Gastroesophageal sphincter (tissue), 4 donors: ENCODE data around the gene SOX10. TPM values are rescaled to one million over a fixed set of nuclear protein-coding genes. Genes with fewer than 3 reads are reported as not detected.
A peak's percentile ranks its signal among the peaks of the same experiment; 100 is the strongest.

Experiments used
- ATAC-seq: fragments of 150-250 bp; one replicate; pipeline ENCODE4 v1.9.1; 2016; ENCODE audit warnings: mild to moderate bottlenecking, moderate library complexity
- H3K27ac ChIP-seq, 4 donors: fragments of 200-600 bp; sonication (generic) in 3 of 4; 1 replicate in 3 of 4; 2 replicates in 1 of 4; pipeline ENCODE4 v1.5.1; 2016 to 2019
- H3K27me3 ChIP-seq: fragments of 200-600 bp; sonication (generic); one replicate; pipeline ENCODE4 v1.5.1; 2019
- H3K36me3 ChIP-seq, 2 donors: fragments of 200-600 bp; sonication (generic); one replicate each; pipeline ENCODE4 v1.5.1; 2019; ENCODE audit warnings: control low read depth in 1 of 2
- H3K4me1 ChIP-seq, 3 donors: fragments of 200-600 bp; sonication (generic); 1 replicate in 2 of 3; 2 replicates in 1 of 3; pipeline ENCODE4 v1.5.1; 2016 to 2019; ENCODE audit warnings: control low read depth in 2 of 3
- H3K4me3 ChIP-seq, 2 donors: fragments of 200-600 bp; sonication (generic); one replicate each; pipeline ENCODE4 v1.5.1; 2019; ENCODE audit warnings: mild to moderate bottlenecking in 1 of 2, moderate library complexity in 1 of 2
- H3K9me3 ChIP-seq, 3 donors: fragments of 200-600 bp; sonication (generic); one replicate each; pipeline ENCODE4 v1.5.1; 2017 to 2019; ENCODE audit warnings: control low read depth in 2 of 3
- CTCF ChIP-seq, 4 experiments: fragments of 200-600 bp in 2 of 4; fragments of 450-650 bp in 2 of 4; sonication (generic) in 1 of 4; IDR thresholded peaks; one replicate each; pipeline ENCODE4 v1.5.1; 2017 to 2019; ENCODE audit warnings: antibody characterized with exemption in 4 of 4, mild to moderate bottlenecking in 2 of 4, moderate library complexity in 2 of 4
- EP300 ChIP-seq: sonication (generic); formaldehyde crosslinking; IDR thresholded peaks from one replicate; pipeline ENCODE4 v1.6.1; 2017; ENCODE audit warnings: antibody characterized with exemption, mild to moderate bottlenecking
- POLR2A ChIP-seq, 2 donors: fragments of 450-650 bp; IDR thresholded peaks; one replicate each; pipeline ENCODE4 v1.6.1; 2017; ENCODE audit warnings: antibody characterized with exemption in 2 of 2, mild to moderate bottlenecking in 2 of 2, moderate library complexity in 1 of 2
- POLR2AphosphoS5 ChIP-seq: sonication (generic); formaldehyde crosslinking; IDR thresholded peaks from one replicate; pipeline ENCODE4 v1.6.1; 2017; ENCODE audit warnings: antibody characterized with exemption
- WGBS, 2 donors: methylation state at CpG; one replicate each; pipeline ENCODE4 v1.1.5; 2018; ENCODE audit warnings: low coverage in 1 of 2; 5-methylcytosine and 5-hydroxymethylcytosine counted together
- total RNA-seq, 4 donors: library from RNA; depleted of rRNA; stranded (reverse); fragments of >200 nt; gene quantifications; one replicate each; pipeline ENCODE4 v1.1.0, GENCODE V29; 2016

The SOX10 gene
- total RNA-seq, 4 donors from 2014 or later, result 6.9 to 16.0 (median 9.2) TPM

- Histone ChIP-seq H3K36me3 (no peaks in the 10 kb centered on the region), H3K27me3 (no peaks in the 10 kb centered on the region), H3K9me3 (no peaks in the 10 kb centered on the region), H3K4me1 (peaks cover 0 to 26% (median 7%) of the 10 kb centered on the region in 3 donors), H3K4me3 (no peak overlapping the region), H3K27ac (no peak overlapping the region)
- WGBS, 2 donors, result 100% methylated on average over 1 of the region's 1 CpG; no CpG with 5 or more reads in 1 of the 2 donors
- TF ChIP-seq EP300, result no peak
- TF ChIP-seq POLR2AphosphoS5, result no peak
- no peak for TF ChIP-seq POLR2A (IDR thresholded peaks at IDR 0.05)
- no peak for ATAC-seq
Observed at GRCh38 chr22:38014083-38014482, 29.7 kb upstream of the SOX10 start.

- H3K27ac ChIP-seq, result no peak overlapping the region
- WGBS, 2 donors, result 76 to 82% methylated on average over 5 to 7 of the region's 7 CpGs
- H3K36me3 ChIP-seq, result no peaks in the 10 kb centered on the region
- H3K4me1 ChIP-seq, result peaks cover 0 to 21% (median 7%) of the 10 kb centered on the region in 3 donors
- no peak overlapping the region for H3K4me3 ChIP-seq
- ATAC-seq, result no peak
- H3K9me3 ChIP-seq, result no peaks in the 10 kb centered on the region
- H3K27me3 ChIP-seq, result no peaks in the 10 kb centered on the region
- TF ChIP-seq CTCF (IDR thresholded peaks at IDR 0.05) (no peak), POLR2AphosphoS5 (no peak), EP300 (no peak), POLR2A (IDR thresholded peaks at IDR 0.05) (no peak)
Observed at GRCh38 chr22:38012604-38013072, 28.3 kb upstream of the SOX10 start.

DNA sequence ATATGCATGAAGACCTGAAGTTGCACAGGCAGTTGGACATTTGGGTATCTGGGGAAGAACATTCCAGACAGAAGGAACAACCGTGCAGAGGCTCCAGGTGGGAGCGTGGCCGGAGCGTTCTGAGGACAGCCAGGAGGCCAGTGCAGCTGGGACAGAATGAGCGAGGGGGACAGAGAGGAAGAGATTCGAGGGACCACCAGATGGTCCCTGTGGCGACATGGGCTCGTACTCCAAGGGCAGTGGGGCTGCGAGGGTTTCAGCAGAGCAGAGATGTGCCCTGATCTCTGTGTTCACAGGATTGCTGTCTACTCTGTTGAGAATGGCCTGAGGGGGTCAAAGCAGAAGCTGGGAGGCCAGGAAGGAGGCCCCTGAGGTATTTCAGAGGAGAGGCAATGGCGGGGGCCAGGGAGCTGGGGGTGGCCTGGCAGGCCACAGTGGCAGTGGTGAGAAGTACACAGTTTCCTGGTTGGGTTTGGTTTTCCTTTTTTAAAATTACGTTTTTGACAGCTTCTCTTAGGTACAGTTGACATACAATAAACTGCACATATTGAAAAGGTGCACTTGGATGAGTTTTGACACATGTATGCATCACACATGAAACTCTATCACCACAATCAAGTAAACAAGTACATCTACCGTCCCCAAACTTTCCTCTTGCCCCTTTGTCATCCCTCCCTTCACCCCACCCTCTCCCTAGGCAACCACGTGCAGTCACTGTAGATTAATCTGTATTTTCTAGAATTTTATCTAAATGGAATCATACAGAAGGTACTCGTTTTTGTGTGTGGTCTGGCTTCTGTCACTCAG, 24.8 kb upstream of the SOX10 start:
- TF ChIP-seq CTCF (IDR thresholded peaks at IDR 0.05) (no peak), EP300 (no peak), POLR2A (IDR thresholded peaks at IDR 0.05) (no peak), POLR2AphosphoS5 (no peak)
- Histone ChIP-seq H3K27me3 (no peaks in the 10 kb centered on the region), H3K9me3 (no peaks in the 10 kb centered on the region), H3K4me1 (no peaks in the 10 kb centered on the region), H3K4me3 (no peak overlapping the region), H3K36me3 (no peaks in the 10 kb centered on the region), H3K27ac (no peak overlapping the region)
- ATAC-seq, result no peak
- WGBS, 2 donors, result 47 to 62% methylated on average over 8 to 12 of the region's 14 CpGs

GRCh38 chr22:38007330-38007902, 23.1 kb upstream of the SOX10 start:
- no peaks in the 10 kb centered on the region for H3K27me3 ChIP-seq
- no peak overlapping the region for H3K4me3 ChIP-seq
- TF ChIP-seq POLR2A (IDR thresholded peaks at IDR 0.05), result no peak
- no peak for TF ChIP-seq POLR2AphosphoS5
- TF ChIP-seq CTCF (IDR thresholded peaks at IDR 0.05), result no peak
- TF ChIP-seq EP300, result no peak
- no peak for ATAC-seq
- H3K27ac ChIP-seq, result peak overlapping the region in 1 of 4 donors; percentile 21
- WGBS, 2 donors, result 80 to 90% methylated on average over 1 to 9 of the region's 13 CpGs
- H3K36me3 ChIP-seq, result no peaks in the 10 kb centered on the region
- H3K4me1 ChIP-seq, result no peaks in the 10 kb centered on the region
- H3K9me3 ChIP-seq, result no peaks in the 10 kb centered on the region

- H3K27me3 ChIP-seq, result no peaks in the 10 kb centered on the region
- TF ChIP-seq POLR2AphosphoS5 (no peak), POLR2A (IDR thresholded peaks at IDR 0.05) (no peak), CTCF (IDR thresholded peaks at IDR 0.05) (no peak), EP300 (no peak)
- no peak overlapping the region for H3K27ac ChIP-seq
- H3K4me1 ChIP-seq, result no peaks in the 10 kb centered on the region
- H3K9me3 ChIP-seq, result no peaks in the 10 kb centered on the region
- WGBS, 2 donors, result 83% methylated on average over 1 of the region's 3 CpGs; no CpG with 5 or more reads in 1 of the 2 donors
- H3K4me3 ChIP-seq, result no peak overlapping the region
- no peak for ATAC-seq
- H3K36me3 ChIP-seq, result no peaks in the 10 kb centered on the region
Observed at GRCh38 chr22:38006906-38007305, 22.6 kb upstream of the SOX10 start.
